ENCODE results near the gene ABLIM2.

ABLIM2 gene

GRCh38 chr4:8066336-8066931 lies 92.2 kb downstream of the ABLIM2 start:
- DNase-seq: no peak

DNA sequence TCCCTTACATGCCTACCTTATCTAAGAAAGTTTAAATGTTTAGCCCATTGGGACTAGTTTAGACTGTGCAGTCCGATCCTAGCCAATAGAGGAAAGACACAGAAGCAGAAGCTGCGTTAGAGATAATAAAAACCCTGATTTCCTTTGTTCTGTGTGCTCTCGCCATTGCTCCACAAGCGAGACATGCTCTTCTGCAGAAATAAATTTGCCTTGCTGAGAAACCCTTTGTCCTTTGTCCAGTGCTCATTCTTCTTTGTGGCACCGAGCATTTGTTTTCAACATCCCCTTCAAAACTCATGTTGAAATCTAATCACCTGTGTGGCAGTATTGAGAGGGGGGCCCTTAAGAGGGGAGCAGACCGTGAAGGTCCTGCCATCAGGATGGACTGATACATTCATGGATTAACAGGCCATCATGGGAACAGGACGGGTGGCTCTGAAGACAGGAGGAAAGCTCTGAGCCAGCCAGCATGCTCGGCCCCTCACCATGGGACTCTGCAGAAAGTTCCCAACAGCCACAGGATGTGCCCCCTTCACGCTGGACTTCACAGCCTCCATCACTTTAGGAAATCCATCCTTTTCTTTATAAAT lies 94.5 kb downstream of the ABLIM2 start:
- no peak for DNase-seq

- DNase-seq: no peak
Measured at GRCh38 chr4:8061573-8061972, 97.0 kb downstream of the ABLIM2 start.

GRCh38 chr4:8061145-8061544 lies 97.5 kb downstream of the ABLIM2 start:
- DNase-seq: no peak

DNA sequence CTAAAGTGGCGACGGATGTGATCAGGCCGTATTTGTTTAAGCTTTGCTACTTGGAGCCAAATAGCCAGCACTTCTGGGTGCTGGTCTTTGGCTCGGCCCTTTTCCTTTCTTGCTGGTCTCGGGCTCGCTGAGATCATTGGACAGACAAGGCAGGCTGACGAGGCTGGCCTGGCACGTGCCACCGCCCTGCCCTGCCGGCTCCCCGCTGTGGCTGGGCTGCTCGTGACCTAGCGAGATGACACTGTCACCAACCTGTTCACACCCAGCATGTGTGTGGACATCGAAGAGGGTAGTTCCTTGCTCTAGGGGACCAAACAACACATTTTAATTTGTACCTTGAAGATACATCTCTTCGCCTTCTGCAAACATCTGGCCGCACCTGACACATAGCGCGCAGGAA lies 98.0 kb downstream of the ABLIM2 start:
- no peak for DNase-seq

- DNase-seq: no peak
Measured at GRCh38 chr4:8058031-8058479, 100.6 kb downstream of the ABLIM2 start.

GRCh38 chr4:8055206-8055605 lies 103.4 kb downstream of the ABLIM2 start:
- DNase-seq: no peak

DNA sequence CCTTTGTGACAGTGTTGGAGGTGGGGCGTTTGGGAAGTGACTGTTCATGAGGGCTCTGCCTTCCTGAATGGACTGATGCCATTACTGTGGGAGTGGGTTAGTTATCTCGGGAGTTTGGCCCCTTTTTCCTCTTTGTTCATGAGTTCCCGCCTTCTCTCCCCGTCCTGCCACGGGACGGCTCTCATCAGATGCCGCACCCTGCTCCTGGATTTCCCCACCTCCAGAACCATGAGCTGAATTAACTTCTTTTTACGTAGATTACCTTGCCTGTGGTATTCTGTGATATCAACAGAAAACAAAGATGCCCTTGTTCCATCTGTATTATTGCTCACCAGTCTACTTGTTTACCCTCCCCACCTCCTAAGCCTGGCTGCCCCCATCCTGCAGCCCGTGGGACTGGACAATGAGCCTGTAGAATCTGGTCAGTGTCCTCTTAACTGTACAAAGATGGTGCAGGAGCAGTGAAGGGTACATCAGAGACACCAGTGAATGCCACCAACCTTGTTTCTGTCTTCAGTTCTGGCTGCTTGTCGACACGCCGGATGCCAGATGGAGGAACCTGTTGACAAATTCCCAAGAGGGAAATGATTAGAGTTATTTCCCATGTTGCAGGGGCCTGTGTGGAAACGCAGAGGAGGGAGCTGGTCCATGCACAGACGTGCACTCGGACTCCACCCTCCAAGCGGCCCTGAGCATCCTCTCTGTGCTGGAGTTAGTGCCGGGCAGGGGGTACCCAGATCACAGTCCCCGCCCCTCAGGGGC lies 104.7 kb downstream of the ABLIM2 start:
- DNase-seq: no peak

DNA sequence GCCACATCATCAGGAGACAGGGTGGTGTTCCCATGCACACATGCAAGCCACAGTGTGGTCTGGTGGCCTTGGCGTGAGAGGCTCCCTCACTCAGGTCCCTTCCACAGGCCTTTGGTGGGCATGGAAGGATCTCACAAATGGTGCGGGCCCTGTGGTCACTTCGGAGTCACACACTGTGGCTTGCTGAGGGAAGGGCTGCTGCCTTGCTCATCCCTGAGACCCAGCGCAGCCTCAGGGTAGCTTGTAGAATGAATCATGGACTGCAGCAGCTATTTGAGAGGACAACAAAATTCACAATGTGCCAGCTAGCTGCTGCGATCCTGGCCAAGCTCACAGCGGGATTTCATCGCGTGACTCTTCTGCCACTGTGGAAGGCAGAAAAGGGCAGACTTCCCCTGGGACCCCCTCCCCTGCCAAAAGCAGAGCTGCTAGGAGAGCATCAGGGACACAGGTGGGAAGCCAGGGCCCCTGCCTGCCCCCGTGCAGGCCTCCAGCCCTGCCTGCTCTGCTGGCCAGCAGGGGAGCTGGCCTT lies 106.4 kb downstream of the ABLIM2 start:
- DNase-seq: no peak

- DNase-seq: no peak
Measured at GRCh38 chr4:8051644-8052043, 107.0 kb downstream of the ABLIM2 start.

GRCh38 chr4:8050555-8051206 lies 107.9 kb downstream of the ABLIM2 start:
- DNase-seq: no peak

- DNase-seq: no peak
Measured at GRCh38 chr4:8050180-8050554, 108.4 kb downstream of the ABLIM2 start.

DNA sequence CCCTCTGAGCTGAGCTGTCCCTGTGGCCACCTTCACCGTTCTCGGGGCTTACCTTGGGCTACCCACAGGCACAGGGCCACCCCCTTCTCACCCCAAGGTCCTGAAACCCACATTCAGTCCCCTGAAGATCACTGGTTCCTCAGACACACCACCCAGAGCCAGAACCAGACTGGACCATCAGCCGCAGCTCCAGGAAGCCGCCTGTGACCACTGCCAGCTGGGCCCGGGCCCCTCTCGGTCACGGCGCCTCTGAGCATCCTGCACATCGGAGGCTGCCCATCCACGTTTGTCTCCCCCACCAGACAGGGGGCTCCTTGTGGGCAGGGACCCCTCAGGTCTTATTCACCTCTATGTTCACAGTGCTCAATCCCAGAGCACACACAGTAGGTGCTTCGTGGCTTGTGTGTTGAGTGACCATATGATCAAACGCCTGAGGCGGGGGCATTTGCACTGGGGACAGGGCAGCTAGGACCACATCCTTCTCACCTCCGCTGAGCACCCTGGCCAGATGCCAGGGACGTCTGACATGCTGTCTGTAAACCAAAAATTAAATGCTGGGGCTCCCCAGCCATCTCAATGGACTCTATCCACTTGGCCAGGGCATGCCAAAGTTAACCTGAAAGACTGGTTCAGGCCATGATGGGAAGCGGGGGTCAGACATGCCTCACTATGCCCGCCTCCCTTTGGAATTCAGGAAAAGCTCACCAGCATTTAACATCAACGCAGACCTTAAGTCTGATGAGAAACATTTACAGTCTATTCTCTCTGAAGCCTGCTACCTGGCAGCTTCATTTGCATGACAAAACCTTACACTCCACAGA lies 109.5 kb downstream of the ABLIM2 start:
- no peak for DNase-seq

DNA sequence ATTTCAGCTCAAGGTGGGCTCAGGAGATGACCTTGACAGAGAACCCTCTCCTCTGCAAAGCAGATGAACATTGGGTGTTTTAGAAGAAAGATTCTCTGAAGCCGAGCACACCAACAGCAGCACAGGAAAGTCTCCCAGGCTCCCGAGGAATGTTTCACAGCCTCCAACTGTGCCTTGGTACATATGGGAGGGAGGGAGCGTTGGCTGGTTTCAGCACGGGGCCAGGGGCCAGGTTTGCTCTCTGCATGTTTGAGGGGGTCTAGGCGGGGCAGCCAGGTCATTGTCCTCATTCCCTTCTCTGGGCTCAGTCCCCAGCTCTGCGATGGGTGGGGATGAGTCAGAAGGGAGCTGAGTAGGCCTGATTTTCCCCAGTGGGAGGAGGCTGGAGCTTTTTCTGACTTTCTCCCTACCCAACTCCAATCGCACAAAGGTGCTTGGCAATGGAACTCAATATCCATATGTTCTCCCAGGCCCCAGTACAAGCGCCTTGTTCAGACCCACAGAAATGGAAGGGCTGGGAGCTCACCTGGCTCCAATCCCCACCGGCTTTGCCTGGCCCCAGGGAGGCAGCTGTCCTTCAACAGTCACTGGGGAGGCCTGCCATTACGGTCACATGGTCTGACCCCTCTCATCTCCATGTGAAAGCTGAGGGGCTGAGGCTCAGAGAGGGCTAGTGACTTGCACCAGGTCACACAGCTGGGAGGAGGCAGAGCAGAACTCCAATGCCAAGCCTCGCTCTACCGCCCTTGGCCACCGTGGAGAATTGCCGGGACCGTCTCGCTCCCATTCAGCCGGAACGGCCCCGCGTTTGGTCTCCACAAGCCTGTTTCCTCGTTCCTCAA lies 110.6 kb downstream of the ABLIM2 start:
- no peak for DNase-seq

DNA sequence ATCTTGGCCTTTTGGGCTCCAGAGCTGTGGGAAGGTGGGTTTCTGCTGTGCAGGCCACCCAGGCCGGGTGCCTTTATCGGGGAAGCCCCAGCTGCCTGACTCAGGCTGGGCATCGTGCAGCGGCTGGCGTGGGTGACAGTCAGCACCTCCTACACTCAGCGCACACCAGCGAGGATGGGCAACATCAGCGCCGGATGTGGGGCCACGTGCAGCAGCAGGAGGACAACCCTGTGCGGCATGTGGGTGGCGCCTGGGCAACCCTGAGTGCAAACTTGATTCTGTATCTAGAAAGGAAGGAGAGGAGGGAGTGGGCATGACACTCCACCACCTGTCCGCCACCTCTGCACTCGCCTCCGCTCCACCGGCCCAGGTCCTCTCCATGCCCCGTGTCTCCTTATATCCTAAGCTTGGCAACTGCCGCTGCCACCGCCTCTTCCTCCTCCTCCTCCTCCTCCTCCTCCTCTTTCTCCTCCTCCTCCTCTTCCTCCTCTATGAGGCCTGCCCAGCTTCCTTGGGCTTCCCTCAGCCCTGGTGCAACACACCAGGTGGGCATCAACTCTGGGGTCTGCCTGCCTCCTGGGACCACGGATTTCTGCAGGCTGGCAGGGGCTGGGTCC lies 111.6 kb downstream of the ABLIM2 start:
- DNase-seq: no peak

DNA sequence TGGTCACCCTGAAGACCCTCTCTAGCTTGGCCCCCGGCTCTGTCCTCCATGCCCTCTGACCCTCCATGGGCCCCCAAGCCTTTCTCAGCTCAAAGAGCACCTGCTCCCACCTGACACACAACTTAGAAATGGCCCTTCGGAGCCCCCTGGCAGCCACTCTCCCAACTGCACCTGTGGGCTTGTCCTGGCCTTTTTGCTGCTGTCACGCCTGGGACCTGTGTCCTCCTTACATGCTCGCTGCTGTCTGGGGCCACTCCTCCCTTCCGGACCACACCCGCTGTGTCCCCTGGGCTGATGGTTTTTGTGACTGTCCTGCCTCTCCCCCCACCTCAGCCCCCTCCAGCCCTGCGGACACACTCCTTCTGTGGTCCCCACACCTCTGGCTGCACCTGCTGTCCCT lies 112.7 kb downstream of the ABLIM2 start:
- no peak for DNase-seq

DNA sequence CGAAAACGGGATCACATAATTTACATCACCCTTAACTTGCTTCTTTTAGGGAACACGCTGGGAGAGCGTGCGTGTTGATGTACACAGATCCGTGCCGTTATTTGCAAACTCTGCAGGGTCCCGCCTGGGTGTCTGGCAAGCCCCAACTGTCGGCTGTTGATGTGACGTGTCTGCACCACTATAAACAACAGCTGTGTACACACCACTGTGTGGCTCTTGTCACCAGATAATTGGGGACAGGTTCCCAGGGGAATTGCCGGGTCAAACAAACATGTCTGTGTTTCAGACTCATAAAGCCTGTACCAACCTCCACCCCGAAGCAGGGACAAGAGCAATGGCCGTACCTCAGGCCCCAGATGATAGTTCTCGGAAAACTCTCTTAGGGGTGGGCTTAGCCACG lies 113.9 kb downstream of the ABLIM2 start:
- no peak for DNase-seq

DNA sequence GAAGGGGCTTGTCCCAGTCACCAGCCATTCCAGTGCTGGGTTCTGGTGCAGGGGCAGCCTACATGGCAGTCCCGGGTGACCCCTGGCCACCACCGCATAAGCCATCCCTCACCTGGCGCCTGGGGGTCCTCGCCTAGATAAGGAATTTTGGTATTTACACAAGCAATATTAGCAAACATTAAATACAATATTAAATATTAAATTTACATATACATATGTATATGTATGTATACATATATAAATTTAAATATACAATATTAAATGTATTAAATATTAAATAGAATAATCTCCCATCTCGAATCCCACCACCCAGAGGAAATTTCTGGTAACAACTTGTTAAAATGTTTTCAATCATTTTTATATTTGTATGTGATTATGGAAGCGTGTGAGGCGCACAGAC lies 114.4 kb downstream of the ABLIM2 start:
- no peak for DNase-seq

DNA sequence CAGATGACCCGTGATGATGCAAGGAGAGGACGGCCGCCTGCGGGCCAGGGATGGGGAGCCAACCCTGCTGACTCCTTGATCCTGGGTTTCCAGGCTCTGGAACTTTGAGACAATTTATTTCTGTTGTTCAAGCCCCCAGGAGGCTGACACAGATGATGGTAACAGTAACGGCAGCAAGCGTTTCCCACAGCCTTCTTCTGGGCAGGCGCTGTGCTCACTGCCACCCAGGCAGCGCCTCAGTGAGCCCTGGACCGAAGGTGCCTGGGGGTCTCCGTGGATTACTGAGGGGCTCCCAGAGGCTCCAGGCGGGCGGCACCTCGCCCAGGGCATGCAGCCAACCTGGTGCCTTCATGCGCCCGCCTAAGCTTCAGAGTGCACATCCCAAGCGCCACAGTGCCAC lies 115.0 kb downstream of the ABLIM2 start:
- DNase-seq: no peak

DNA sequence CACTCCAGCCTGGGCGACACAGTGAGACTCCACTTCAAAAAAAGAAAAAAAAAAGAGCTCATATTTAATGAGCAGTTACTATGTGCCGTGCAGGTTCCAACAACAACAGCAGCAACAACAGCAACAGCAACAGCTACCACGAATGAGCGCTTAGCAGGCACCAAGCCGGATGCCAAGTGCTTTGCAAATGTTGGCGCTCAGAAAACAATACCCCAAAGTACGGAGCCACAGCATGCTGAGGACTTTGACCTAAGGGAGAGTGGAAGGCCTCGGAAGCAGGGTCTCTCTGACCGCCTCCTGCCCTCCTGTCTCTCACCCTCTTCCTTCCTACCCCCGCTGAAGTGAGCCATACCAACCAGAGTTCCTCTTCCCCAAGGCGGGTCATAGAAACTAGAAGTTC lies 116.7 kb downstream of the ABLIM2 start:
- DNase-seq: no peak

DNA sequence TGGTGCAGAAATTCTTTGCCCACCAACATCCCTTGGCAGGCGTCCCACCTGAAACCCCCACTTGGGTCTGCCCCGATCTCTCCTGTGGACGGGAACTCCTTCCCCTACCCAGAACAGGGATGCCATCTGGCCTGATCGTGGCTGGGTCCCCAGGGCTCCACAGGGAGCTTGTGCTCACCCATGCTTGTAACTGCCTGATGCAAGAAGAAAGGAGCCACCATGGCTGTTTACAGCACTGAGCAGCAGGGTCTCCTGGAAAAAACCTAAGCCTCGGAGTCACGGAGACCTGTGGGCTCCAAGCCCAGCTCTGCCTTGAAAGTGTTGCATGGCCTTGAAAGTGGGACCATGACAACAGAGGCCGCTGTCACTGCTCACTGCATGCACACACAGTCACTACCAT lies 117.4 kb downstream of the ABLIM2 start:
- DNase-seq: no peak
